ENCODE results near the gene BLTP2.

The BLTP2 gene

DNA sequence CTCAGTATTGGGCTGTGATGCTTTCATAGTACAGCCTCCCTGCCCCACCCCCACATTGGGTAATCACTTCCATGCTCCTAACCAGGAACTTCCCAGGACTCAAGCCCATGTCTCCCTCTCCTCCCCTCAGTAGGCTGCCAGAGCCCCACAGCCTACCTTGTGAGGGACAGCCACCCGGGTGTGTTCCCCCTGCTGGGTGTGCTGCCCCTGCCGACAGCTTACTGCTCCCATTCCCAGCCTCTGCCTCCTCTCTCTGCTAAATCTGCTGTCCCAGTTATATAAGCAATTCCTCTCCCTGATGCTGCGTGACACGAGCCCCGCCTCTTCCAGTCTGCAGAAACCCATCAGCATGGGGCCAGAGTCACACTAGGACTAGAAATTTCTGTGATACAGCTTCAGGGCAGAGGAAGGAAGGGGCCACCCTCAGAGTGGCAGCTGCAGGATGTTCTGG is 31.0 kb downstream of the BLTP2 start, which contains the start of gene RSKR:
Gene RSKR (minus strand): TSS at position 255 of the 451 bp plus-strand sequence. CDS start 24 bp downstream, at position 231.
- no peak for TF ChIP-seq FOXP2 (optimal IDR thresholded peaks at IDR 0.05; ENCODE audit: borderline replicate concordance, extremely low read depth, extremely low read length, insufficient read depth)
- no peak for TF ChIP-seq SIN3A (IDR thresholded peaks at IDR 0.05; ENCODE audit: borderline replicate concordance, insufficient read depth, low read length)
- TF ChIP-seq POLR2AphosphoS5 (IDR thresholded peaks at IDR 0.05; ENCODE audit: low read depth, low read length), result no peak; the same call in 1 of the 2 replicates
- TF ChIP-seq REST (IDR thresholded peaks at IDR 0.05; ENCODE audit: insufficient read depth in 1 of 2, low read depth in 2 of 2, low read length in 2 of 2), result no peak
- TF ChIP-seq TAF1 (IDR thresholded peaks at IDR 0.05; ENCODE audit: borderline replicate concordance, insufficient read depth, low read length), result no peak

DNA sequence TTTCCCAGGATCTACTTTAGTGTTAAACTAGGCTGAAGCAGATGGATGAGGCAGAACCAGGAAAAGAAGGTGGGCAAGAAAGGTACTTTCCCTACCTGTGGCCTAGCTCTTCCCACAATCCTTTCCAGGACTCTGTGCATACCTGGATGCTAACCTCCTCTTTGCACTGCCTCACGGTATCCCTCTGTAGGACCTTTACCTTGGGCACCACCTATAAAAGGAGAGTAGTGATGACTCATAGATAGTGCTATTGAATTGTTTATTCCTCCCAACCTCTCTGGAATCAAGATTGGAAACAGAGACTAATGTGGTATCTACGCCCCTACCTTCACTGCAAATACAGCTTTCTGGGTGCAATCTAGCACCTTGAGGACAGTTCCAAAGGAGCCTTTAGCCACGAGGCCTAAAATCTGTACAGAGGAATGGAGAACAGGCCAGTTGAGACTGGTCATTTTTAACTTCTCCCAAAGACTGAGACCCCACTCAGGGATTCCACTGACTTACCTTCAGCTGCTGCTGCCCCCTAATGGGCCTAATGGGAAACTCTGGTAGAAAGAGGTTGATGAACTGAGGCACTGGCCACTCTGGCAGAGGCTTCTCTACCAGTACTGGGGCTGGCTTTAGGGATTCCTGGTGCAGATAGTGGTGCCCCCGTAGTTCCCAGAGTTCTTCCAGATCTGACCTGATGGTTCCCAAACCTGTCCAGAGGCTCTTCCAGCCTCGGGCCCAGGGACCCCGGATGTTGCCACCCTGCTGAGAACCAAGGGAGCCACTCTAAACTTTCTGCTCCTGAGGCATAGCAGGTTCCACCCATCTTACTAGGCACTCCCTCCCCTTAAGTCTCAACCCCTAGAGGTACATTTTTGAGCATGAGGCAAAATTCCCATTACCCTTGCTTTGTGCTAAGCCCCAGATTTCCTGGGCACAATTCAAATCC is 31.8 kb downstream of the BLTP2 start:
- TF ChIP-seq REST (IDR thresholded peaks at IDR 0.05; ENCODE audit: insufficient read depth in 1 of 2, low read depth in 2 of 2, low read length in 2 of 2) (no peak), FOXP2 (optimal IDR thresholded peaks at IDR 0.05; ENCODE audit: borderline replicate concordance, extremely low read depth, extremely low read length, insufficient read depth) (no peak), SIN3A (IDR thresholded peaks at IDR 0.05; ENCODE audit: borderline replicate concordance, insufficient read depth, low read length) (no peak), POLR2AphosphoS5 (IDR thresholded peaks at IDR 0.05; ENCODE audit: low read depth, low read length) (no peak), TAF1 (IDR thresholded peaks at IDR 0.05; ENCODE audit: borderline replicate concordance, insufficient read depth, low read length) (no peak)

DNA sequence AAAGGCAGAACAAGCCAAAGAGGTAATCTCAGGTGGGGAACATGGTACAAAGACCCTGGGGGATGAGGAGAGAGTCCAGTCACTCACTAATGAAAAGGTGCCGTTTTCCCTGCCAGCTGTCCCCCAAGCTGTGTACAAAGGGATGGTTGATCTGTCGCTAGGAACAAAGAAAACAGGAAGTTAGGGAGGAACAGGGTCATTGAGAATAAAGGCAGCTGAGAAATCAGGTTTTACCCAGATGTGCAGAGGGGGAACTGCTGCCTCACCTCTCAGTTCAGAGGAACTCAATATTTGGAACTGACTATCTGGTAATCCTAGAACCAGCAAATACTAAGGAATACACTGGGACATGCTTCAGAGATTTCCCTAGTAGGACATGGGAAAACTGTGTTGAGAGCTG is 32.4 kb downstream of the BLTP2 start:
- TF ChIP-seq FOXP2 (optimal IDR thresholded peaks at IDR 0.05; ENCODE audit: borderline replicate concordance, extremely low read depth, extremely low read length, insufficient read depth) (no peak), REST (IDR thresholded peaks at IDR 0.05; ENCODE audit: insufficient read depth in 1 of 2, low read depth in 2 of 2, low read length in 2 of 2) (no peak), TAF1 (IDR thresholded peaks at IDR 0.05; ENCODE audit: borderline replicate concordance, insufficient read depth, low read length) (no peak), SIN3A (IDR thresholded peaks at IDR 0.05; ENCODE audit: borderline replicate concordance, insufficient read depth, low read length) (no peak), POLR2AphosphoS5 (IDR thresholded peaks at IDR 0.05; ENCODE audit: low read depth, low read length) (no peak; the same call in 1 of the 2 replicates)

DNA sequence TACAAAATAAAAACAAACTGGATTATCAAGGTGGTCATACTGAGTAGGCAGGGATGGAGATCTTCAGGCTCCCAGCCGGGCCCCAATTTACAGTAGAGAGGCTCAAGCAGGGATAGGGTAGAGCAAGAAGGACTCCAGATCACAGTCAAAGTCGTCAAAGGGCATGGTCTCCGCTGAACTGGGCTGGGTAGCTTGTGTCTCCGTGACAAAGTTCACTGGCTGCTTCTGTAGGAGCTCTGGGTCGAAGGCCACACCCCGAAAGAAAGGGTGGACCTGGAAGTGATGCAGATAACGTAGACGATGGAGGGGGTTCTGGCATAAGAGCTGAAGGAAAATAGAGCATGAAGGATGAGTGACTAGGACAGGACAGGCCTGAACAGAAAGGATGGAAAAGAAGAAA is 34.6 kb downstream of the BLTP2 start:
- TF ChIP-seq SIN3A (IDR thresholded peaks at IDR 0.05; ENCODE audit: borderline replicate concordance, insufficient read depth, low read length) (no peak), REST (IDR thresholded peaks at IDR 0.05; ENCODE audit: insufficient read depth in 1 of 2, low read depth in 2 of 2, low read length in 2 of 2) (no peak), FOXP2 (optimal IDR thresholded peaks at IDR 0.05; ENCODE audit: borderline replicate concordance, extremely low read depth, extremely low read length, insufficient read depth) (no peak), POLR2AphosphoS5 (IDR thresholded peaks at IDR 0.05; ENCODE audit: low read depth, low read length) (no peak; the same call in 1 of the 2 replicates), TAF1 (IDR thresholded peaks at IDR 0.05; ENCODE audit: borderline replicate concordance, insufficient read depth, low read length) (no peak)
